Astrocyte (in vitro differentiated cells and primary cell): Measurements from ENCODE around the gene TBC1D9B. TPM values are rescaled to one million over a fixed set of nuclear protein-coding genes. Genes with fewer than 3 reads are reported as not detected.

Experiments
- DNase-seq: peaks from one replicate; pipeline ENCODE4 v3.0.0-alpha.2; 2010; ENCODE audit warnings: low read depth
- FAIRE-seq: peaks from 2 replicates; lab custom pipeline; 2011; peaks lifted over from hg19 to GRCh38; lab: Jason Lieb, UNC
- H2AFZ ChIP-seq: 2 replicates; pipeline ENCODE4 v1.6.0; 2012; ENCODE audit warnings: low read depth, low read length, inconsistent platforms
- H3K27ac ChIP-seq: 2 replicates; pipeline ENCODE4 v1.5.1; 2011; ENCODE audit warnings: low read depth, low read length, inconsistent platforms
- H3K27me3 ChIP-seq: 2 replicates; pipeline ENCODE4 v1.6.0; 2011; ENCODE audit warnings: low read length, inconsistent platforms; ENCODE audit not compliant: insufficient read depth
- H3K36me3 ChIP-seq: 2 replicates; pipeline ENCODE4 v1.5.1; 2011; ENCODE audit warnings: low read length, inconsistent platforms; ENCODE audit not compliant: insufficient read depth
- H3K4me1 ChIP-seq: 2 replicates; pipeline ENCODE4 v1.5.1; 2011; ENCODE audit warnings: low read length, inconsistent platforms; ENCODE audit not compliant: insufficient read depth
- H3K4me2 ChIP-seq: 2 replicates; pipeline ENCODE4 v1.6.0; 2012; ENCODE audit warnings: low read length, inconsistent platforms
- H3K4me3 ChIP-seq: 2 replicates; pipeline ENCODE4 v1.5.1; 2011; ENCODE audit warnings: low read depth, mild to moderate bottlenecking, low read length, inconsistent platforms; ENCODE audit not compliant: insufficient read depth
- H3K79me2 ChIP-seq: 2 replicates; pipeline ENCODE4 v1.6.0; 2012; ENCODE audit warnings: mild to moderate bottlenecking, low read length, inconsistent platforms; ENCODE audit not compliant: insufficient read depth
- H3K9ac ChIP-seq: 2 replicates; pipeline ENCODE4 v1.6.0; 2012; ENCODE audit warnings: mild to moderate bottlenecking, low read length, inconsistent platforms
- H3K9me3 ChIP-seq: 2 replicates; pipeline ENCODE4 v1.5.1; 2012; ENCODE audit warnings: low read depth, mild to moderate bottlenecking, low read length, inconsistent platforms; ENCODE audit not compliant: insufficient read depth
- H4K20me1 ChIP-seq: 2 replicates; pipeline ENCODE4 v1.6.0; 2012; ENCODE audit warnings: low read length, inconsistent platforms; ENCODE audit not compliant: insufficient read depth
- H3K27ac Mint-ChIP-seq: one replicate; pipeline ENCODE4 v1.8.0; 2021; ENCODE audit warnings: mild to moderate bottlenecking, mixed read lengths; ENCODE audit not compliant: unreplicated experiment
- H3K27me3 Mint-ChIP-seq: one replicate; pipeline ENCODE4 v1.8.0; 2021; ENCODE audit warnings: low read depth, mixed read lengths; ENCODE audit not compliant: unreplicated experiment
- H3K36me3 Mint-ChIP-seq: one replicate; pipeline ENCODE4 v1.8.0; 2021; ENCODE audit warnings: low read depth, mixed read lengths; ENCODE audit not compliant: unreplicated experiment
- H3K4me1 Mint-ChIP-seq: one replicate; pipeline ENCODE4 v1.8.0; 2021; ENCODE audit warnings: low read depth, mixed read lengths; ENCODE audit not compliant: unreplicated experiment
- H3K4me3 Mint-ChIP-seq: one replicate; pipeline ENCODE4 v1.8.0; 2021; ENCODE audit warnings: mild to moderate bottlenecking, moderate library complexity, mixed read lengths; ENCODE audit not compliant: unreplicated experiment
- H3K9me3 Mint-ChIP-seq: one replicate; pipeline ENCODE4 v1.8.0; 2021; ENCODE audit warnings: mild to moderate bottlenecking, mixed read lengths; ENCODE audit not compliant: unreplicated experiment
- CTCF ChIP-seq: IDR thresholded peaks from 2 replicates; pipeline ENCODE4 v1.5.1; 2011; ENCODE audit warnings: low read depth, mild to moderate bottlenecking, inconsistent platforms, low read length, moderate library complexity; ENCODE audit not compliant: insufficient read depth
- EZH2 ChIP-seq: IDR thresholded peaks from 2 replicates; pipeline ENCODE4 v1.6.1; 2012; ENCODE audit warnings: mild to moderate bottlenecking, low read length, inconsistent platforms; ENCODE audit not compliant: insufficient read depth
- total RNA-seq: library from RNA; stranded (reverse); gene quantifications from 2 replicates; pipeline ENCODE4 v1.2.1, GENCODE V29; 2021

The TBC1D9B gene
- total RNA-seq, 1 donor from 2014 or later, result 89.9 TPM

GRCh38 chr5:179923436-179923835, 15.7 kb upstream of the TBC1D9B start:
- Mint-ChIP-seq H3K36me3 (no peaks in the 10 kb centered on the region), H3K9me3 (peaks cover 1% of the 10 kb centered on the region), H3K4me1 (no peaks in the 10 kb centered on the region), H3K27me3 (peaks cover 11% of the 10 kb centered on the region), H3K4me3 (no peak overlapping the region), H3K27ac (no peak overlapping the region)
- FAIRE-seq, result no peak
- no peak overlapping the region for H2AFZ ChIP-seq
- H3K9me3 ChIP-seq, result no peaks in the 10 kb centered on the region
- no peak overlapping the region for H3K9ac ChIP-seq
- no peaks in the 10 kb centered on the region for H4K20me1 ChIP-seq
- no peak overlapping the region for H3K4me3 ChIP-seq
- H3K4me2 ChIP-seq, result no peak overlapping the region
- H3K27ac ChIP-seq, result no peak overlapping the region
- TF ChIP-seq EZH2, result no peak
- no peak for TF ChIP-seq CTCF
- H3K36me3 ChIP-seq, result no peaks in the 10 kb centered on the region
- H3K27me3 ChIP-seq, result peaks cover 3% of the 10 kb centered on the region
- DNase-seq, result no peak
- no peaks in the 10 kb centered on the region for H3K4me1 ChIP-seq
- H3K79me2 ChIP-seq, result no peaks in the 10 kb centered on the region

GRCh38 chr5:179920175-179920574, 12.5 kb upstream of the TBC1D9B start:
- Mint-ChIP-seq H3K27me3 (peaks cover 17% of the 10 kb centered on the region), H3K36me3 (no peaks in the 10 kb centered on the region), H3K4me1 (no peaks in the 10 kb centered on the region), H3K9me3 (peaks cover 1% of the 10 kb centered on the region), H3K27ac (no peak overlapping the region), H3K4me3 (no peak overlapping the region)
- Histone ChIP-seq H3K4me1 (no peaks in the 10 kb centered on the region), H3K4me3 (no peak overlapping the region), H3K36me3 (no peaks in the 10 kb centered on the region), H3K9me3 (no peaks in the 10 kb centered on the region), H3K9ac (no peak overlapping the region), H3K4me2 (no peak overlapping the region), H2AFZ (no peak overlapping the region), H3K27me3 (peaks cover 3% of the 10 kb centered on the region), H3K27ac (no peak overlapping the region), H3K79me2 (no peaks in the 10 kb centered on the region), H4K20me1 (no peaks in the 10 kb centered on the region)
- DNase-seq (no peak), FAIRE-seq (no peak)
- no peak for TF ChIP-seq EZH2
- no peak for TF ChIP-seq CTCF

GRCh38 chr5:179919487-179920060, 11.9 kb upstream of the TBC1D9B start:
- Mint-ChIP-seq H3K4me3 (no peak overlapping the region), H3K36me3 (no peaks in the 10 kb centered on the region), H3K9me3 (peaks cover 1% of the 10 kb centered on the region), H3K27ac (no peak overlapping the region), H3K27me3 (peaks cover 17% of the 10 kb centered on the region), H3K4me1 (no peaks in the 10 kb centered on the region)
- Histone ChIP-seq H3K4me3 (no peak overlapping the region), H3K27me3 (peaks cover 3% of the 10 kb centered on the region), H3K9me3 (no peaks in the 10 kb centered on the region), H3K4me1 (no peaks in the 10 kb centered on the region), H3K79me2 (no peaks in the 10 kb centered on the region), H4K20me1 (no peaks in the 10 kb centered on the region), H3K4me2 (no peak overlapping the region), H3K27ac (no peak overlapping the region), H3K36me3 (no peaks in the 10 kb centered on the region), H2AFZ (no peak overlapping the region), H3K9ac (no peak overlapping the region)
- FAIRE-seq, result no peak
- DNase-seq, result no peak
- TF ChIP-seq CTCF, result no peak
- TF ChIP-seq EZH2, result no peak
